ENCODE data around the gene SEM1.
"Not testable (repeated sequence)": the region's sequence is repeated elsewhere in the genome, so short reads cannot be mapped to it uniquely, and the experiment has no call there.

The SEM1 gene

DNA sequence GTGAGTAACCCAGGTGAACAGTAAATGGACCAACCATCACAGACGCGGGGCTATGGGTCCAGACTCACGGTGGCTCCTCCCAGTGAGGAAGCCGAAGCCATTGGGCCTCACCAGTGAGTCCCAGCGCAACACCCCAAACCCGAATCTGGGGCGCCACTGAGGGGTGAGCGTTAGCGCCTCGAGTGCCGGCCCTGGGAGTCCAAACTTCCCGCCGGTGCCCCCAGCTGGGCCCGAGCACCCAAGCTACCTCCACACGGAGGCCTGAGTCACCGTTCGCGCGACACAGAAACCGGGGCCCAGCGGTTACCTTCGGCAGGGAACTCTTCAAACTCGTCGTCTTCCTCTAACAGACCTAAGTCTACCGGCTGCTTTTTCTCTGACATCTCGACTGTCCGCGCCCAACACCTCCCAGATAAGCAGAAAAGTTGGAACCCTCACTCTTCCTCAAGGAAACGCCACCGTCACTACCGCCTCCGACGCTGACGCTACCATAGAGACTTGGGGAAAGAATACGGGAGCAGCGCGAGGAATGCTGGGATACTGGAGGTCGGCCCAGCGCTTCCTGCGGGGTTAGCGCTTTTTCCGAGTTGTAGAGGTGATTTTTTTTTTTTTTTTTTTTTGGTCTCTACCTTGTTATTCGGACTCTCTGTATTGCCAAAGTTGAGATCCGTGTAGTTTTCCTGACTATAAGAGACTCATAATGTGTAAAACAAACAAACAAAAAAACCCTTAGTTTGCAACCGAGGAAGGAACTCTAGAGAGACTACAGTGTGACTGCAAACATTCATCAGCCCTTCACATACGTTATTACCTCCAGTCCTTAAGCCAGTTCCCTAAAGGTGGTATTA, at the start of gene SEM1:
Gene SEM1, minus strand, starts transcription at position 466 of the 848 bp plus-strand sequence. Its CDS starts 83 bp downstream, at position 383.
- peak; percentile 74 to 81 for DNase-seq

DNA sequence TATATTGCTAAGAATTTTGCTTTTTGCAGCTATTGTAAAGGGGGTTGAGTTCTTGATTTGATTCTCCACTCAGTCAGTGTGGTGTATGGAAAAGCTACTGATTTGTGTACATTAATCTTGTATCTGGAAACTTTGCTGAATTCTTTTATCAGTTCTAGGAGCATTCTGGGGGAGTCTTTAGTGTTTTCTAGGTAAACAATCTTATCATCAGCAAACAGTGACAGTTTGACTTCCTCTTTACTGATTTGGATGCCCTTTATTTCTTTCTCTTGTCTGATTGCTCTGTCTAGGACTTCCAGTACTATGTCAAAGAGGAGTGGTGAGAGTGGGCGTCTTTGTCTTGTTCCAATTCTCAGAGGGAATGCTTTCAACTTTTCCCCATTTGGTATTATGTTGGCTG, 48.2 kb upstream of the SEM1 start:
- DNase-seq = not testable (repeated sequence)

DNA sequence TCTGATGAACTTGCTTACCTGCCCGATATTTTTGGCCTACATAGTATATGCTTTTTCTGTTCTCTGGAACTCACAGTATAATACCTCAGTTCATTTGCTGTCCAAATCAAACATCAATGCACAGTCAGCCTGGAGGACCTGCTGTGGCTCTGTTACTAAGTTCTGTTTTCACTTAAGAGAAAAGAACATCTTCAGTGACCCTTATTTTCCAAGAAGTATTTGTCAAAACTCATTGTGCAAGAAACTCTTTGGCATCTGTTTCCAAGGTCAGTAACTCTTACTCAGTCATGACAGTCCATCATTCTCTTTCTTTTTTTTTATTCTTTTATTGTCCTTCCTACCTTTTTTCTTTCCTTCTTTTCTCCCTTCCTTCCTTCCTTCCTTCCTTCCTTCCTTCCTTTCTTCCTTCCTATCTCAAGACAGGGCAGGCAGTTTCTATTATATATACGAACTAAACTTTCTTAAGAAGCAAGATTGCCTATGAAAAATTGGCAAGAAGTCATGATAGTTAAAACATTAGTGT, 37.8 kb upstream of the SEM1 start:
- DNase-seq = no peak

DNA sequence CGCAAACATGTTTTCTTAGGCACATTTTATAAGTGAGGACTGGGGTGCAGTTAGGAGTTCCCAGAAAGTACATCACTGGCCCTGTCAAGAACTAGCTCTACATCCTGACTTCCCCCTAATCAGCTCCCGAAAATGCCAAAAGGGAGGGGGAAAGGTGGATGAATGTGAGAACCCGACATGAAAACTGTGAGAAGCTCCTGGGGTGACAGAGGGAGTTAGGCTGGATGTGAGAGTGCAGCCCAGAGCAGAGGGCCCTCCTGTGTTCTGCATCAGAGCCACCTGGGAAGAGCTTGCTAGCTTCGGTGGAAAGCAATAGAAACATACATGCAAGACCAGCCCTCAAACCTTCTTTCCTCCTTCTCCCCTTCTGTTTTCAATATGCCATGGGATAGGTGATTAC, 30.5 kb upstream of the SEM1 start:
- no peak for DNase-seq

DNA sequence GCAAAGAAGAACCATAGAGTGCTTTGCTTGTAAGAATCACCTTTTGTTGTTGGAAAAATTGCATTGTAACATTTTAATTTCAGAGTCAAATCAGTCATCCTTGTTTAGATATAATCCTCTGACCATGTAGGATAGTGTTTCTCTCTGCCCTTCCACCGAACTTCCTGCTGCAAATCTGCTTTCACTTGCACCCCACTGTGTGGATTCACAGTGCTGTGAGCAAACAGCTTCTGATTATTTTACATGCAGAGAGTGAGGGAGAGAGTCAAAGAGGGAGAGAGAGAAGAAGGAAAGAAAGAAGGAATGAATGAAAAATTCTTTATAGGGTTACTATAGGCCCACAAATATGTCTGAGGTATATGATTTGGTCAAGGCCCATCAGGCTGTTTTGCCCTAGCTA, 30.0 kb upstream of the SEM1 start:
- DNase-seq = no peak

DNA sequence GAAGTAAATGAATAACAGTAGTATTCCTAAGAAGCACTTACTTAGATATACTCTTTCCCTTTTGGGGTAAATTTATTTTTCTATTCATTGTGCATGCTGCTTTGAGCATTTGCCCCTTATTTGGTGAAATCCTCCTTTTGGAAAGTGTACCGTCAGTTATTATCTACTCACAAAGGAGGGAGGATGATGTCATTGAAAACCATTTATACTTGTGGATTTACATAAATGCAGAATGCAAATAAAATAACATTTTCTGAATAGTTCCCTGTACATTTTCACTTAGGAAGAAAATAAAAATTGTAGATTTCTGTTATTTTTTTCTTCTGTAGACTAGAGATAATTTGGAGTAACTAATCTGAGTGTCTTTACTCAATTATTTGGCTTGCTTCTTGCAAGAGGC, 29.5 kb upstream of the SEM1 start:
- no peak for DNase-seq

DNA sequence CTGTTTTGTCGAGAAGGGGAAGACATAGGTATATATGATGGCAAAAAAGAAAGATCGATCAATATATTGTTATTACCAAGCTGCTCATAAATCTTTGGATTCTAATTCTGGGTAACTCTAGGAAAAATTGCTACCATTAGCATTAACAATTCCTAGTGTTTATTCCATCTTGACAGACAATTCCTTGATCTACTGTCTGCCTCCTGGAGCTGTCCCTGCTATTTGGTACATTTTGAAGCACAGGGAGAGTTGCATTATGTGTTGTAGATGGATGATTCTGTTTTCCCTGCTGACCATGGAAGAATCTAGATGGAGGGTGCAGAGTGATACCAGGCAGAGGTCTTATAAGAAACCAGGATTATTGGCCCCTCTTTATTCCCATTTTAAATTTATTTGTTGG, 29.1 kb upstream of the SEM1 start:
- no peak for DNase-seq

DNA sequence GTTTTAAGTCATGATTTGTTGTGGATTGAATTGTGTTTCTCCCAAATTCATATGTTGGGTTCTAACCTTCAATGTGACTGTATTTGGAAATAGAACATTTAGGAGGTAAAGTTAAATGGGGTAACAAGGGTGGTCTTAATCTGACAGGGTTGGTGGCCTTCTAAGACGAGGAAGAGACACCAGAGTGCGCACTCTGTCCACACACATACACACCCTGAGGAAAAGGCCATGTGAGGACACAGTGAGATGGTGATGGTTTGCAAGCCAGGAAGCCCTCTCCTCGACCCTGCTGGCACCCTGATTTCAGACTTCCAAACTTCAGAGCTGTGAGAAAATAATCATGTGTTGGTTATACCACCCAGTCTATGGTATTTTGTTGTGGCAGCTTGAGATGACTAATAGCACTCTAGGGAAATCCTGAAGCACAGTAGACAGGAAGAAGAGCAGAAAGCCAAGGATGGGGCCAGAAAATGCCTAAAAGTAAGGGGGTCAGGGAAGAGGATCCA, 28.0 kb upstream of the SEM1 start:
- DNase-seq = no peak

DNA sequence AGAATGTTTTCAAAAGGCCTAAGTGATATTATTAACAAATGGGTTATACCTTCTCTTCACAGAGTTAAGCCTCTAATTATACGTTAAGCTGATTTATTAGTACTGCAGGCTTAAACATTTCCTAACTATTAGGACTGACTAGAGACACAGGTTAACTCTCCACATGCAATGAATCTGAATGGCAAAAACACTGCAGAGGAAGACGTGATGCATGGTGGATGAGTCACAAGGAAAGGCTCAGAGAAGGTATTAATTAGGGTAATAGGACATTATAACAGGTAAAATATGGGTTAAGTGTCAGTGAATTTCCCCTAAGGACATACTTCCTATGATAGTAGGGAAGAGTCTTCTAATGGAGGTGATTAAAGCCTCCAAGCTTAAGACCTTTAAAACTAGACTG, 24.7 kb upstream of the SEM1 start:
- DNase-seq = no peak

DNA sequence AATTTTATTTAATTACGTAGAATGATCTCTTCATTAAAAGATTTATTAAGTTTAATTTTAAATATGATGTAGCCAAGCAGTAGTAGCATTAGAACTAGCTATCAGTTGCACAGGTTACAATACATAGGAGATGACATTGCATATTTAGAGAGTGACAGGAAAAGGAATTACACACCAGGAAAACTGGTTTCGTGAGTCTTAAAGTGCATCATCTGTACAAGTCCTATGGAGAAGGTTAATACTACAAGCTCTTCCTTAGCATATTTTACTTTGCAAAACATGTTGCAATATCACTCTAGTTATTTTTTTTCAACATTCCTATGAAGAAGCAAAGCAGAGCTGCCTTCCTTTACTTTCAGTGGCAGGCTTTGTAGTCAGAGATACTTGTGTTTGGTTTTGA, 20.2 kb upstream of the SEM1 start:
- no peak for DNase-seq

DNA sequence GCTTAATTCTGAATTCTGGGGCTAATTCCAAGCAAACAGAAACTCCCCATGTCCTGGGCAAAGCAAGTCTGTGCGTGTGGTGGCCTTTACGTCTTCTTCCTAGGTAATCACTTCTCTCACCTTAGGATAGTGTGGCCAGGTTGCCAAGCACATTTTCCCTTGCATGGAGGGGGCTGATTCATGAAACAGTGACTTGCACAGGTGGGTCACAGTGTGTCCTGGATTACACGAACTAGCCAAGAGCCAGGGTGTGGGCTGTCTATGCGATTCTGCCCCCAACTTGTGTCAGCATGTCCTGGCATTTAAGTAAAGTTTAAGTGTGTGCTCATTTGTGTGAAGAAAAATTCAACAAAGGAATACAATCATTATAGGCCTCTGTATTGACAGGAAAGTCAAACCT, 18.5 kb upstream of the SEM1 start:
- DNase-seq = no peak

DNA sequence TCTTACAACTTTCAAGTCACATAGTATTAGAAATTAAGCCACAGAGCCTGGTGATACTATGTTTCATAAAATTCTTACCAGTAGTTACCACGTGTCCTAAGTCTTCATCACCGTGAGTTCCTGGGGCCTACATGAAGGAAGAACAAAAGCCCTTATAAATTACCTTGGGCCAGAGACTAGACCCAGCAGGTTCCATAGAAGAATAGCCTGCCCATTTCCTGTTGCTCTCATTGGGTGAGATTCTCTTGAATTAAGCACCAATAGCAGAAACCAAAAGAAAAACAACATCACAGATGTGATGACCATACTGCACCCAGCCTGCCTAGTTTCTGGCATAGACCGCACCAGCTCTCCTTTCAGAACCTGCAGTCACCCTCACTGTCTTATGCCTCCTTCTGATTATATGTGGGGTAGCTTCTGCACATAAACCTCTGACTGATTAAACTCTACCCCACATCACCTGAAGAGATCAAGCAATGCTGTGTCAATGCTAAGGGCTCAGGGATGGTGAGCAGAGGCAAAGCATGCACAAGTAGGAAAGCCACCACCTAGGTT, 18.0 kb upstream of the SEM1 start:
- DNase-seq = no peak

DNA sequence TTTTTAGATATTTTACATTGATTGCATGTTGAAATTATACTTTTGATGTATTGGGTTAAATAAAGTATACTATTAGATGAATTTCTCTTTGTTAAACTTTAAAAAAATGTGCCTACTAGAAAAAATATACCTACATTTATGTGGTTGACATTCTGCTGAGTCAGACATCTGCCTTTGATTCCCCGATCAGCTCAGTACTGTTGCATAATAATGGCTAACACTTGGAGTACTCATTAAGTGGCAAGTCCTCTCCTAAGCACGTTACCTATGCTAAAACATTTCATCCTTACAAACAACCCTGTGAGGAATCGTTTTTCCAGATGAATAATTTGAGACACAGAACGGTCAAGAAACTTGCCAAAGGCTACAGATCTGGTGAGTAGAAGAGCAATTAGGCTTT, 14.0 kb upstream of the SEM1 start:
- no peak for DNase-seq

DNA sequence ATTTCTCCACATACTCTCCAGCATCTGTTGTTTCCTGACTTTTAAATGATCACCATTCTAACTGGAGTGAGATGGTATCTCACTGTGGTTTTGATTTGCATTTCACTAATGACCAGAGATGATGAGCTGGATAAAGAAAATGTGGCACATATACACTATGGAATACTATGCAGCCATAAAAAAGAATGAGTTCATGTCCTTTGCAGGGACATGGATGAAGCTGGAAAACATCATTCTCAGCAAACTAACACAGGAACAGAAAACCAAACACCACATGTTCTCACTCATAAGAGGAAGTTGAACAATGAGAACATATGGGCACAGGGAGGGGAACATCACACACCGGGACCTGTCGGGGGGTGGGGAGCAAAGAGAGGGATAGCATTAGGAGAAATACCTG, 13.3 kb upstream of the SEM1 start:
- not testable (repeated sequence) for DNase-seq

DNA sequence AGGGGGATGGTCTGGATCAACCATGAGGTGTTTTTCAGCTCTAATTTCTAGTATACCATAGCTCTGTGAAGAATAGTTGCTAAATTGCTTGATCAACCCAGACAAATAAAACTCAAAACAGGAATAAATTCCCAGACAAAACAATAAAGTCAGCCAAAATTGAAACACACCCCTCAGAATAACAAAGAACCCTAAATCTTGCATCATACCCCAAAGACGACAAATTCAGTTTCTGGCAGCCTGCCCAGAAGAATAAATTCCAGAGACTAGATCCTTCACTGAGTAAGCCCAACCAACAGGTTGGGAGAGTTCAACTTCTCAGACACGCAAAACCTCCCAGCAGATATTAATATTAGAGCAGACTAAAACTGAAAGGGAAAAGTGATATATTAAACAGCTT, 11.2 kb upstream of the SEM1 start:
- DNase-seq = no peak

DNA sequence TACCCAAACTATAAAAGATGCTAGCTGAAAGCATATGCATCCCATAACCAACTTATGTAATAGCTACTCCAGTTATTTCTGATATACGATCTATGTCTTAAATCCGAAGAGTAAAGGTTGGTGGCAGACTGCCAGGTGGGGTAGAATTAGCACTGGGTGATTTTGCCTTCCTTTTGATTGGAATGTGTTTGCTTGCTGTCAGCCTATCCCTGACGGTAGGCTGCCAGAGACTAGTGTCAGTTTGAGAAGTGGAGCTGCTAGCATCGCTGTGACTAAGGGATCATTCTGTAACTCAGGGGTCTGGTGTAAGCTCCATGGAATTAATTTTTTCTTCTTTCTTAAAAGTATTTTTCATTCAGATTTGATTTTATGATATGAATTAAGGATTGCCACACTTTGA, 9.5 kb upstream of the SEM1 start:
- no peak for DNase-seq

DNA sequence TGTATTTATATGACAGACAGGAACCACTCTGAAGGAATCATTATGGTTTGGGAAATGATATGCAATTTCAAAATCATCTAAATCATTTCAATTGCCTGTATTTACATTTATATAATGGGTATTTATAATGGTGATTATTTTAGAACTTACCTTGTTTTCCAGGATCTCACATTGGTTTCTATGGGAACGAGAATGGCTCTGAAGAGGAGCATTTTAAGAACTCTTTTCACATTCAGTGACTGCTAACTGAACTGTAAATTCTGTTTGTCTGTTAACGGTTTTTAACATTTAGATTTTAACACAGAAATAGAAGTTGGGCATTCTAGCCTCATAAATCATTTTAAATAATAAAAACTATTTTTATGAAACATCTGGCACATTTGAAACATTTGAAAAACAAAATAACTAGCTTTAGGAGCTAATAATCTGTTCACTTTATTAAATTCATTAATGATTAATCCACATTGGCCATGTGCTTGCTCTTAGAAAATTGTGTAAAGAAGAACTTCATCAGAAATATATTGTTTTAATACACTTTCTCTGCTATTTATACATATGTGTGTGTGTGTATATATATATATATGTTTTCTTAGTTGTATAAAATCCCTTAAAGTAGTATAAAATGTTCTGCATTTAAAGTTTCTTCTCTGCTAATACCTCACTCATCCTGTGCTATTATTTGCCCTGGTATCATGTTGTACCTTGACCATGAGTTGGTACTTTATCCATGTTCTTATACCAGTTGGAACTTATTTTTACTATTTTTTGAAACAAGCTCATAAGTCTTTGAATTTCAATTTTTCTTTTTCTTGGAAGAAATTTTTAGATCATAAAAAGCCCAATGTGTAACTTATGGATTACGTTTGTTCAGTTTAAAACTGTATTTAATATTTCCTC, 8.7 kb upstream of the SEM1 start:
- DNase-seq = no peak

DNA sequence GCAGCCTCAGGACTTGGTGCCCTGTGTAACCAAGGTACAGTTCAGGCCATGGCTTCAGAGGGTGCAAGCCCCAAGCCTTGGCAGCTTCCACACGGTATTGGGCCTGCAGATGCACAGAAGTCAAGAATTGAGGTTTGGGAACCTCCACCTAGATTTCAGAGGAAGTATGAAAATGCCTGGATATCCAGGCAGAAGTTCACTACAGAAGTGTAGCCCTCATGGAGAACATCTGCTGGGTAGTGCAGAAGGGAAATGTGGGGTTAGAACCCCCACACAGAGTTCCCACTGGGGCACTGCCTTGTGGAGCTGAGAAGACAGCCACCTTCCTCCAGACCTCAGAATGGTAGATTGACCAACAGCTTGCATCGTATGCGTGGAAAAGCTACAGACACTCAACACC, 3.4 kb upstream of the SEM1 start:
- no peak for DNase-seq

DNA sequence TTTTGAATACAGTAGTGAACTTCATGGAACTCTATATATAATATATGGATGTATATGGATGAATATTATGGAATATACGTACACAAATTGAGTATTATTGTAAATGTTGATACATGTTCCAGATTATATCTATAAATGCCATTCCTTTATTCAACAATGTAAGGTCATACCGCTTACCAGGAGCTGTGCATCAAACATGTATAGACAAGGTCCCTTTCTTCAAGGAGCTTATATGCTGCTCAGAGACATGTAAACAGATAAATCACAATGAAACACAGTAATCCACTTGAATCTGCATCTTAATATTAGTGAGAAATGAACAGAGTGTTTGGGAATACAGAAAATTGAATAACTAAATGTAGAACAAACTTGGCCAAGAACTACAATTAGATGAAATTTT, 898 bp upstream of the SEM1 start:
- no peak for DNase-seq

DNA sequence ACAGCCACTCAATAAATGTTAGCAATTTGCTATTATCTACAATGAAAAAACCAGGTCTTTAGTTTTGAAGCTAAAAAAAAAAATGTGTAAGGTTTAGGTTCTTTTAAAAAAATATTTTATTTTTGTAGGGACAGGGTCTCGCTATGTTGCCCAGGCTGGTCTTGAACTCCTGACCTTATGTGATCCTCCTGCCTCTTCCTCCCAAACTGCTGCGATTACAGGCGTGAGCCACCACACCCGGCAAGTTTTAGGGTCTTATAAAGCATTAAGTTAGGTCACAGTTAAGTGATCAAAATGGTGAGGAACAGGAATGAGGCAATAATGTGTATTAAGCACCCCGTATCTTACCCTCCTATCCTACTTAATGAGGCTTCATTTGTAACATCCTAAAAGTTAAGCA, 774 bp downstream of the SEM1 start:
- no peak for DNase-seq

DNA sequence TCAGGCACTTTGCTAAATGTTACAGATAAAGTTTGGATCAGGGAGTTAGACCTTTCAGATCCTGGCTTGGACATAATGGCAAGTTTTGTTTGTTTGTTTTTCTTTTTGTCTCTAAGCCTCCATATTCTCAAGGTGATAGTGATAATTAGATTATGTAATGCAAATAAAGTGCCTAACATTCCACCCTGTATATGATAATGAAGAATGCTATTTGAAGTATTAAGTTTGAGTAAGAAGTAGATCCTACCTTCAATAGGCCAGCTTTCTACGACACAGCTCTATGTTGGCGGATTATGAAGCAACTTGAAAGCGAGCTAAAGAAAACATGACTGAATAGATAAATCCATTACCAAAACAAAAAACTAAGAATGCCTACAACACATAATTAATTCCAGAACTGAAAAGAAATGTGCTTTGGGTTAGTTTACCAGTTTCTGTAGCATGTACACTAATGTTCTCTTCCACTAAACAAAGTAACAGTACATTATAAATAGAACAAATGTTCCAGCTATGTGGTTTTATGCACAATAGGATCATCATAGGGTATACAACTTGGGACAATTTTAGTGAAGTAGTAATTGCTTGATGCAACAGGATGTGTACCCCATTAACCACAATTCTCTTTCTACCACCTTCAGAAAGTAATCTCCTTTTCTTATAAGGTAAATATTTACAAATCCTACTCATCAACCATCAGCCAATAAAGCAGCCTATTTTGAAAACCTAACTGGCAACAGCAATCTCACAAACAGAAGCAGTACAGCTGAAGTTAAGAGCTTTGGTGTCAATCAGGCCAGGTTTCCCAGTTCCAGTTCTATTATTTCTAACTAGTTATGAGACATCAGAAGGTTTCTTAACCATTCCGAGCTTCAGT, 1.5 kb downstream of the SEM1 start:
- DNase-seq = no peak

DNA sequence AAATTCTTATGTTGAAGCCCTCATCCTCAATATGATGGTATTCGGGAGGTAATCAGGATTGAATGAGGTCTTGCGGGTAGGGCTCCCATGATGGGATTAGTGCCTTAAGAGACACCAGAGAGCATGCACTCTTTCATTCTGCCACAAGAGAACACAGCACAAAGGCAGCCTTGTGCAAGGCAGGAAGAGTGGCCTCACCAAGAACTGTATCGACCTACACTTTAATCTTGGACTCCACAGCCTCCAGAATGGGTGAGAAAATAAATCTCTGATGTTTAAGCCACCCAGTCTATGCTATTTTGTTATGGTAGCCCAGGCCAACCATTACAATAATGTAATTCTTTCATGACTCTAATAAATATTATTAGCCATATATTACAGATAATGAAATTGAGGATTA, 8.4 kb downstream of the SEM1 start:
- DNase-seq = no peak
